K562 (cell line): ENCODE data around the gene LUZP1.

Experiments
- CBFB ChIP-seq: sonication (generic); formaldehyde crosslinking; IDR thresholded peaks from 2 replicates; pipeline ENCODE4 v1.4.0; 2020; ENCODE audit warnings: mild to moderate bottlenecking, missing genetic modification reagents
- LARP7 ChIP-seq: fragments of 450-650 bp; IDR thresholded peaks from 2 replicates; pipeline ENCODE4 v1.6.1; 2016
- TF ChIP-seq, protein P1 (sequence below): fragments of 250-450 bp; sonication (Bioruptor Pico); IDR thresholded peaks from 2 replicates; pipeline ENCODE4 v1.4.0; 2020

DNA sequence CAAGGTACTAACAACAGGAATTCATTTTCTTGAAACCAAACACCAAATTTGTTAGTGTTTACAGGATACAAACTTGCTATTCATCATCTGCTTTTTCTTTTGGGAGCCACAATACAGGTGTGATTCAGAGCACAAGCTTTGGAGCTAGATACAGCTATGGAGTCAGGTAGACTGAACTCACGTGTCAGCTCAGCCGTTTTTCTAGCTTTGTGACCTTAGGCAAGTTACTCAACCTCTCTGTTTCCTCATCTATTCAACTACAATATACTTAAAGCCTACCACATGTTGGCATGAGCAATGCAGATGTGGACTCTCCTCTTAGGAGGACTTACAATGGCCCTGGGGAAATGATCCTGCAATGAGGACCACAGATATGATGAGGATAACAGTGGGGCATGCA, 42.3 kb upstream of the LUZP1 start:
- TF ChIP-seq LARP7 = no peak
- no peak for TF ChIP-seq CBFB (CRISPR knock-in tag)
- TF ChIP-seq, protein P1, sequence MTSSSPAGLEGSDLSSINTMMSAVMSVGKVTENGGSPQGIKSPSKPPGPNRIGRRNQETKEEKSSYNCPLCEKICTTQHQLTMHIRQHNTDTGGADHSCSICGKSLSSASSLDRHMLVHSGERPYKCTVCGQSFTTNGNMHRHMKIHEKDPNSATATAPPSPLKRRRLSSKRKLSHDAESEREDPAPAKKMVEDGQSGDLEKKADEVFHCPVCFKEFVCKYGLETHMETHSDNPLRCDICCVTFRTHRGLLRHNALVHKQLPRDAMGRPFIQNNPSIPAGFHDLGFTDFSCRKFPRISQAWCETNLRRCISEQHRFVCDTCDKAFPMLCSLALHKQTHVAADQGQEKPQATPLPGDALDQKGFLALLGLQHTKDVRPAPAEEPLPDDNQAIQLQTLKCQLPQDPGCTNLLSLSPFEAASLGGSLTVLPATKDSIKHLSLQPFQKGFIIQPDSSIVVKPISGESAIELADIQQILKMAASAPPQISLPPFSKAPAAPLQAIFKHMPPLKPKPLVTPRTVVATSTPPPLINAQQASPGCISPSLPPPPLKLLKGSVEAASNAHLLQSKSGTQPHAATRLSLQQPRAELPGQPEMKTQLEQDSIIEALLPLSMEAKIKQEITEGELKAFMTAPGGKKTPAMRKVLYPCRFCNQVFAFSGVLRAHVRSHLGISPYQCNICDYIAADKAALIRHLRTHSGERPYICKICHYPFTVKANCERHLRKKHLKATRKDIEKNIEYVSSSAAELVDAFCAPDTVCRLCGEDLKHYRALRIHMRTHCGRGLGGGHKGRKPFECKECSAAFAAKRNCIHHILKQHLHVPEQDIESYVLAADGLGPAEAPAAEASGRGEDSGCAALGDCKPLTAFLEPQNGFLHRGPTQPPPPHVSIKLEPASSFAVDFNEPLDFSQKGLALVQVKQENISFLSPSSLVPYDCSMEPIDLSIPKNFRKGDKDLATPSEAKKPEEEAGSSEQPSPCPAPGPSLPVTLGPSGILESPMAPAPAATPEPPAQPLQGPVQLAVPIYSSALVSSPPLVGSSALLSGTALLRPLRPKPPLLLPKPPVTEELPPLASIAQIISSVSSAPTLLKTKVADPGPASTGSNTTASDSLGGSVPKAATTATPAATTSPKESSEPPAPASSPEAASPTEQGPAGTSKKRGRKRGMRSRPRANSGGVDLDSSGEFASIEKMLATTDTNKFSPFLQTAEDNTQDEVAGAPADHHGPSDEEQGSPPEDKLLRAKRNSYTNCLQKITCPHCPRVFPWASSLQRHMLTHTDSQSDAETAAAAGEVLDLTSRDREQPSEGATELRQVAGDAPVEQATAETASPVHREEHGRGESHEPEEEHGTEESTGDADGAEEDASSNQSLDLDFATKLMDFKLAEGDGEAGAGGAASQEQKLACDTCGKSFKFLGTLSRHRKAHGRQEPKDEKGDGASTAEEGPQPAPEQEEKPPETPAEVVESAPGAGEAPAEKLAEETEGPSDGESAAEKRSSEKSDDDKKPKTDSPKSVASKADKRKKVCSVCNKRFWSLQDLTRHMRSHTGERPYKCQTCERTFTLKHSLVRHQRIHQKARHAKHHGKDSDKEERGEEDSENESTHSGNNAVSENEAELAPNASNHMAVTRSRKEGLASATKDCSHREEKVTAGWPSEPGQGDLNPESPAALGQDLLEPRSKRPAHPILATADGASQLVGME (CRISPR knock-in tag) = no peak
